HG02610 (cell line): ENCODE measurements around the gene PHLDB3.

Source experiments
- ATAC-seq: cut with Tn5 transposase; IDR thresholded peaks from one replicate; pipeline ENCODE4 v1.9.1; 2021; ENCODE audit warnings: mild to moderate bottlenecking, moderate library complexity; ENCODE audit not compliant: unreplicated experiment

Gene PHLDB3

GRCh38 chr19:43471091-43471490, 33.5 kb downstream of the PHLDB3 start:
- ATAC-seq: no peak

DNA sequence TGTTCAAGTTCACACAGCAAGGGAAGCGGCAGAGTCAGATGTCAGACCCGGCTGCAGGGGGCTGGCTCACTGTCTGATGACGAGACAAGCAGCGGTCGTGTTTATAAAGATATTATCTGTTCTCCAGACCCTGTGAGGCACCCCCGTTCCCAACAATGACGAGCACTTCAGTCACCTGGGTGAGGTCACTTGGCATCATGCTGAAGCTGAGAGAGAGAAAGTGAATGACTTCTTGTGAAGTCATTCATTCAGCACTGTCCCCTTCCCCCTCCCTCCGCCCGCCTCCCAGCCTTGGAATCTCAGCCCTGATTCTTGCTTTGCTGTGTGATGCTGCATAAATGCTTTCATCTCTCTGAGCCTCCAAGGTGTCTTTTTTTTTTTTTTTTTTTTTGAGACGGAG, 34.3 kb downstream of the PHLDB3 start:
- ATAC-seq: no peak

DNA sequence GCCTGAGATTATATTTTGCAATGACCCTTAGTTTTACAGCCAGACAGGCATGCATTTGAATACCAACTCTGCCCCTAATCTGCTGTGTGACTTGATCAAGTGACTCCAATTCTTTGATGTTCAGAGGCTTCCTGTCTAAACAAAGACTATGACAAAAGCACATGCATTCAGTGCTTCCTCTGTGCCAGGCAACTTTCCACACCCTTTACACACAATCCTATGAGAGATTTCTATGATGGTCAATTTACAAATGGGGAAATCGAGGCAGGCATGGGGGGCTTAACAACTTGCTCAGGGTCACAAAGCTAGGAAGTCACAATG, 35.4 kb downstream of the PHLDB3 start:
- ATAC-seq: no peak

GRCh38 chr19:43468354-43469159, 36.0 kb downstream of the PHLDB3 start:
- no peak for ATAC-seq

GRCh38 chr19:43467730-43468129, 36.8 kb downstream of the PHLDB3 start:
- no peak for ATAC-seq

DNA sequence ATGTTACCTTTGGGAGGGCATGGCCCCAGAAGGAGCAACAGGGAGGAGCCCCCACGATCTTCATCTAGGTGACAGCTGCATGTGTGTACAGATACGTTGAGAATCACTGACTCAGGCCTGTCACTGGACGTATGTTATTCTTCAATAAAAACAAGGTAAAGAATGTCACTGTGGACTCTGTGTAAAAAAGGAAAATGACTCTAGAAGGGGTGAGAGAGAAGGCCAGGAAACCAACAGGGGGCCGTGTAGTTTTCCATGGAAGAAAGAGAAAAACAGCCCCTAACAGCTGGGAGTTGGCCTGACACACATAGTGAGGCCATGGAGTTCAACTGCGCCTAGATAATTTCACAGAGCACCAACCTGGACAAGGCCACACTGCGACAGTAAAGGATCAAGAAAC, 37.3 kb downstream of the PHLDB3 start:
- ATAC-seq: no peak

DNA sequence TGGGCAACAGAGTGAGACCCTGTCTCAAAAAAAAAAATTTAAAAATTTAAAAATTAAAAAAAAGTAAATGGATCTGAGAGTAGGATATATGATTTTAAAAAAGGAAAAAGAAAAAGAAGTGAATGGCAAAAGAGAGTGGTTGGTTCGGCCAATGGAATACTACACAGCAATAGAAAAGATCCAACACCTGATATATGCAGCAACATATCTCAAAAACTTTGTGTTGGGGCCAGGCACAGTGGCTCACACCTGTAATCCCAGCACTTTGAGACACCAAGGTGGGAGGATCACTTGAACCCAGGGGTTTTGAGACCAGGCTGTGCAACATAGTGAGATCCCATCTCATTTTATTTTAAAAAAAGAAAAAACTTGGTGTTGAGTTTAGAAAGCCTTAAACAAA, 37.8 kb downstream of the PHLDB3 start:
- no peak for ATAC-seq

DNA sequence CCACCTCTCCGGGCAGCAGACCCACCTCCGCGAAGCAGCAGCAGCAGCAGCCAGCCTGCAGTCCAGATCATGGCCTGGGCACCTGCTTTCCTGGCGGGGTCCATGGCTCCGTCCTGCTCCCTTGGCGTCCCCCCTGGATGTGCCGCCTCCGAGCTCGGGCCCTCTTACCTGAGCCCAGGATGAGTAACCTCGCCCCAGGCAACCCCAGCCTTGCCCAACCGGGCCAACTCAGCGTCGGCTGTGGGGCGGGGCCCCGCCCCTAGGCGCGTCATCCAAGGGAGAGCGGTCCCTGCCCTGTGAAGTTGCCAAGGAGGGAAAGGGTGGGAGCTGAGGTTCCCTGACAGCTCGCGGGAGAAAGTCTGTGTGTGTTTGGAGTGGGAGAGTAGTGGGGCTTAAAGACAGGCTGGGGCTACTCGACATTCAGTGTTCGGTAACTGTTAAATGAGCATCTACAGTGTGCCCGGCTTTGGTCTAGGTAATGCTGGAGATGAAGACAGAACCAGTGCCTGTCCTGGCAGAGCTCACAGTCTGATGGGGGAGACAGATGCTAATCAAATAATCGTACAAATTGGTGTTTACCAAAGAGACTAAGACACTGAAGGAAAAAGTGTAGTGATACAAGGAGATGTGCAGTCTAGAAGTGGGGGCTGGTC, 39.0 kb downstream of the PHLDB3 start, which contains the start of gene LYPD3:
Gene LYPD3, minus strand, starts transcription at position 141 of the 653 bp plus-strand sequence. Its CDS starts 37 bp downstream, at position 104.
- no peak for ATAC-seq

GRCh38 chr19:43464134-43464775, 40.3 kb downstream of the PHLDB3 start:
- peak; percentile 31 for ATAC-seq

DNA sequence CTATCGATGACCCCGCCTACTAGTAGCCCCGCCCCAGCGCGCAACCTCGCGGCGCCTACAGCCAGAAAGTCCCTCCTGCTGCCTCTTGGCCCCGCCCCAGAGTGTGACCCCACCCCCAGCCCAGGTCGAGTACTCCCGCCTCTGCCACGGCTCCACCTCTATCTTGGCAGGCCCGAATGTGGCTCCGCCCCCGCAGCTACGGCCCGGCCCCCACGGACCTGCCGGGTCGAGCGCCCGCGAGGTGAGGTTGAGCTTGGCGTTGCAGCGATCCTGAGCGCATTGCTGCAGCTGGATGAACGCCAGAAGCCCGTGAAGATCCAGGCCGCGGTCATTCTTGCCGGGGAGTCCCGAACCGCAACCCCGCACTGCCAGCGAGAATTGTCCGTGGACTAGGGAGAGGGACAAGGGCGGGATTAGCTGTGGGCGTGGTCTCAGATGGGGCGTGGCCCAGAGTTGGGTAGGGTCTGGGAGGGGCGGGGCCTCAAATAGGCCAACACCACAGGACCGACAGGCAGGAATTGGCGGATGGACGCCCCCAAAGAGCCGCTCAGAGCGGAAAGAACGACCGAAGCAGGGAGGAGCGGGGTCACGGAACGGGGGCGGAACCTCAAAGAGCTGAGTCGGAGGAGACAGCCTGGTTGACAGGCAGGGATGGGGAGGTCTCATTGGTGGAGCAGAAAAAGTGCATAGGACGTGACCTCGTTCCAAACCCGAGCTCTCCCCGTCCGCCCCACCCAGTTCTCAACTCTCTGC, 41.0 kb downstream of the PHLDB3 start:
- peak; percentile 85 for ATAC-seq

GRCh38 chr19:43462785-43463380, 41.7 kb downstream of the PHLDB3 start:
- no peak for ATAC-seq

DNA sequence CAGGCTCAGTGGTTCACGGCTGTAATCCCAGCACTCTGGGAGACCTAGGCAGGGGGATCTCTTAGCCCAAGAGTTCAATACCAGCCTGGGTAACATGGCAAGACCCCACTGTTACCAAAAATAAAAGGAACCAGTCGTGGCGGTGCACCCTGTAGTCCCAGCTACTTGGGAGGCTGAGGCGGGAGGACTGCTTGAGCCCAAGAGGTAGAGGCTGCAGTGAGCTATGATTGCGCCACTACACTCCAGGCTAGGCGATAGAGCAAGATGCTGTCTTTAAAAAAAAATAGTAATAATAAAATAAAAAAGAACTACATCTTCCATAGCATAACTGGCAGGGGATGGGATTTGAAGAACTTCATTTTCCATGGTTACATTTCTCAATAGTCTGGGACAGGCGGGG, 42.2 kb downstream of the PHLDB3 start:
- no peak for ATAC-seq

GRCh38 chr19:43461303-43461702, 43.2 kb downstream of the PHLDB3 start:
- no peak for ATAC-seq

GRCh38 chr19:43460362-43461016, 44.1 kb downstream of the PHLDB3 start:
- ATAC-seq: no peak

DNA sequence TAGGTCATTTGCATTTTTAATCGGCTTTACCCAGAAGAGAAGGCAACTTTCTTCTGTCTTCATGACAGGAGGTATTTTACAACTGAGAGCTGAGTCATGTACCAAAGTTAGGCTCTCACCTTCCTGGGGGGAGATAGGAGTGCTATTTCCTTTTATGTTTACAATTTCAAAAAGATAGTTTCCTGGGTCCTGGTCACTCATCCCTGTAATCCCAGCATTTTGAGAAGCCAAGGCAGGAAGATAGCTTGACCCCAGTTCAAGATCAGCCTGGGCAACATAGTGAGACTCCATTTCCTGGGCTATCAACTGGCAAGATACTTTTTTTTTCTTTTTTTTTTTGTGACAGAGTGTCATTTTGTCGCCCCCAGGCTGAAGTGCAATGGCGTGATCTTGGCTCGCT, 46.7 kb downstream of the PHLDB3 start:
- no peak for ATAC-seq

- no peak for ATAC-seq
Observed at GRCh38 chr19:43455321-43456113, 49.0 kb downstream of the PHLDB3 start.

DNA sequence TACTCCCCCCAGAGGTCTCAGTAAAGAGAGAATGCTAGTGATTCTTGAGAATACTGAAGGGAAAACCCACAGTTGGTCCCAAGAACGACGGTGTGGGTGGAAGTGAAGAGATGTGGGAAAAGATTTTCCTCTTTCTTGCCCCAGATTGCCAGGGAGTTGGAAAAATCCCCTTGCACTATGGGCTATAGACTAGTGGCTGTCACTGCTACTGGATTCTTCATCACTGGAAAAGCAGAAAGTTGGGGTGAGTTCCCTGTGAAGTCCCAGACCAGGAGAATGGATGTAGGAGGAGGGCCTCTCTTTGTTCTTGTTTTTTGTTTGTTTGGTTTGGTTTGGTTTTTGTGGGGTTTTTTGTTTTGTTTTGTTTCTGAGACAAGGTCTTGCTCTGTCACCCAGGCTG, 50.5 kb downstream of the PHLDB3 start:
- ATAC-seq: no peak

DNA sequence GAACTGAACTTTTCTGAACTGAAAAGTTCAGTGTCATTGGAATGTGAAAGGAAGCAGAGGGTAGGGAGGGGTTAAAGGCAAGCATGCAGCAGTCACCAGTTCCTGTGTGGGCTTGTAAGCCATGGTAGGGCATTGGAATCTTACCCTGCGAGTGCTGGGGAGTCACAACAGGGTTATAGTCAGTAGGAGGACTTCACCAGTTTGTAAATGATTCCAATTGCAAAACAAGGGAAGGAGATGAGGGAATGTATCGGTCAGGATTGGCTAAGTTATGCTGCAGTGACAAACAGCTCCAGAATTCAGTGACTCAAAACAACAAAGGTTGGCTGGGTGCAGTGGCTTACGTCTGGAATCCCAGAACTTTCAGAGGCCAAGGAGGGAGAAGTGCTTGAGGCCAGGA, 52.0 kb downstream of the PHLDB3 start:
- ATAC-seq: no peak

DNA sequence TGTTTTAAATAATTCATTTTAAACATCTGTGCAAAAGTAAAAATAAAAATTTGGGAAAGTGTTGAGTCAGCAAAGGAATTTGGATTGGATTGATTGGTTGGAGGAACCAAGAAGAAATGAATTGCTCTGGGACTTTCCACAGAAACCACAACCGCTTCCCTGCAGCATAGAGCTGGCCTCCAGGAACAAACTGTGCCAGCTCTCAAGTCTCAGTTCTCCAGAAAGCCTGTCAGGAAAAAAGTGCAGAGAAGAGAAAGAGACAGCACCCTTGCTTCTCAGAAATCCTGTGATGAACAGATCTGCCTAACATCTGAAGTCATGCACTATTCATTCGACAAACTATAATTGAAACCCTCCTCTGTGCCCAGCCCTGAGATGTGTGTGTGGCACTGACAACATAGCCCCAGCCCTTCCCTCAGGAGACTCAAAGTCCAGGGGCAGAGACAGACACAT, 54.0 kb downstream of the PHLDB3 start:
- no peak for ATAC-seq

- ATAC-seq: no peak
Observed at GRCh38 chr19:43447655-43448054, 56.9 kb downstream of the PHLDB3 start.
